ENCODE measurements around the gene NAV3. TPM values are rescaled to one million over a fixed set of nuclear protein-coding genes. Genes with fewer than 3 reads are reported as not detected.
A peak's percentile ranks its signal among the peaks of the same experiment; 100 is the strongest.

The NAV3 gene
- polyA plus RNA-seq, 12 donors = 14.4 to 28.8 (median 19.6) TPM; not detected in 1

- no peak for DNase-seq
Observed at GRCh38 chr12:77845831-77846230, 15.1 kb downstream of the NAV3 start.

- DNase-seq = no peak
Observed at GRCh38 chr12:77847060-77847541, 16.4 kb downstream of the NAV3 start.

- no peak for DNase-seq
Observed at GRCh38 chr12:77847680-77848431, 17.2 kb downstream of the NAV3 start.

- no peak for DNase-seq
Observed at GRCh38 chr12:77850129-77850528, 19.4 kb downstream of the NAV3 start.

- no peak for DNase-seq
Observed at GRCh38 chr12:77850698-77851097, 20.0 kb downstream of the NAV3 start.

GRCh38 chr12:77855548-77855947 is 24.9 kb downstream of the NAV3 start:
- no peak for DNase-seq

- DNase-seq = no peak
Observed at GRCh38 chr12:77861317-77861716, 30.6 kb downstream of the NAV3 start.

- no peak for DNase-seq
Observed at GRCh38 chr12:77865178-77865577, 34.5 kb downstream of the NAV3 start.

- no peak for DNase-seq
Observed at GRCh38 chr12:77878901-77879300, 48.2 kb downstream of the NAV3 start.

GRCh38 chr12:77882709-77883108 is 52.0 kb downstream of the NAV3 start:
- no peak for DNase-seq

- DNase-seq = no peak
Observed at GRCh38 chr12:77888611-77889010, 57.9 kb downstream of the NAV3 start.

- DNase-seq = no peak
Observed at GRCh38 chr12:77891518-77892147, 60.9 kb downstream of the NAV3 start.

GRCh38 chr12:77893918-77894317 is 63.2 kb downstream of the NAV3 start:
- DNase-seq = no peak

- DNase-seq = no peak
Observed at GRCh38 chr12:77894556-77894955, 63.9 kb downstream of the NAV3 start.

GRCh38 chr12:77895699-77896098 is 65.0 kb downstream of the NAV3 start:
- DNase-seq = no peak

- no peak for DNase-seq
Observed at GRCh38 chr12:77907936-77908335, 77.2 kb downstream of the NAV3 start.

GRCh38 chr12:77914081-77914488 is 83.4 kb downstream of the NAV3 start:
- peak; percentile 56 for DNase-seq

- no peak for DNase-seq
Observed at GRCh38 chr12:77915071-77915600, 84.4 kb downstream of the NAV3 start.

- DNase-seq = no peak
Observed at GRCh38 chr12:77916276-77916675, 85.6 kb downstream of the NAV3 start.

- no peak for DNase-seq
Observed at GRCh38 chr12:77918046-77918445, 87.4 kb downstream of the NAV3 start.

- DNase-seq = no peak
Observed at GRCh38 chr12:77919450-77919849, 88.8 kb downstream of the NAV3 start.

- DNase-seq = no peak
Observed at GRCh38 chr12:77923882-77924281, 93.2 kb downstream of the NAV3 start.

GRCh38 chr12:77924703-77925102 is 94.0 kb downstream of the NAV3 start:
- no peak for DNase-seq

All from muscle of arm (tissue), 12 donors.